Lower lobe of right lung (tissue), 2 donors: ENCODE measurements around the gene PAAF1. TPM values are rescaled to one million over a fixed set of nuclear protein-coding genes. Genes with fewer than 3 reads are reported as not detected.

Experiments
- ATAC-seq, 2 donors: fragments of 200-7000 bp; cut with Tn5 transposase; one replicate each; pipeline ENCODE4 v1.9.1; 2020 to 2022; ENCODE audit warnings: mild to moderate bottlenecking in 2 of 2, moderate library complexity in 2 of 2
- DNase-seq: peaks from one replicate; pipeline ENCODE4 v3.0.0-alpha.2; 2020
- H3K27ac ChIP-seq: fragments of 200-600 bp; one replicate; pipeline ENCODE4 v1.8.0; 2022
- H3K27me3 ChIP-seq: fragments of 200-600 bp; one replicate; pipeline ENCODE4 v1.8.0; 2022; ENCODE audit warnings: low read depth
- H3K36me3 ChIP-seq: fragments of 200-600 bp; one replicate; pipeline ENCODE4 v1.8.0; 2022; ENCODE audit warnings: mild to moderate bottlenecking
- H3K4me1 ChIP-seq: fragments of 200-600 bp; one replicate; pipeline ENCODE4 v1.8.0; 2022
- H3K4me3 ChIP-seq: fragments of 200-600 bp; one replicate; pipeline ENCODE4 v1.8.0; 2022; ENCODE audit warnings: mild to moderate bottlenecking
- H3K9me3 ChIP-seq: fragments of 200-600 bp; one replicate; pipeline ENCODE4 v1.8.0; 2022
- CTCF ChIP-seq: fragments of 200-600 bp; IDR thresholded peaks from one replicate; pipeline ENCODE4 v1.8.0; 2022; ENCODE audit warnings: antibody characterized with exemption, mild to moderate bottlenecking
- intact Hi-C: fragments of 100-400 bp; cut with DNase I; formaldehyde crosslinking; loops from one replicate; pipeline ENCODE4 v1.11.0; 2022
- total RNA-seq: library from RNA; stranded (reverse); fragmentation: NEBNext Ultra II Directional; extraction: Animal tissue kit (Norgen Biotek cat#: 25700); gene quantifications from one replicate; pipeline ENCODE4 v1.2.1, GENCODE V29; 2021
- donor health status: DM: no; HTN: yes; CAD: no; lungs with severe emphysema.

PAAF1 gene
- total RNA-seq, 1 donor from 2014 or later: 15.2 TPM

- no peak for TF ChIP-seq CTCF
- H3K27ac ChIP-seq: no peak overlapping the region
- ATAC-seq: no peak
- intact Hi-C loops: no loop called here
- DNase-seq: no peak
- H3K27me3 ChIP-seq: no peaks in the 10 kb centered on the region
- no peaks in the 10 kb centered on the region for H3K9me3 ChIP-seq
- H3K4me1 ChIP-seq: no peaks in the 10 kb centered on the region
- peaks cover 35% of the 10 kb centered on the region for H3K36me3 ChIP-seq
- no peak overlapping the region for H3K4me3 ChIP-seq
Observed at GRCh38 chr11:73883856-73884255, 7.1 kb downstream of the PAAF1 start.

GRCh38 chr11:73888244-73888643 lies 11.4 kb downstream of the PAAF1 start:
- ATAC-seq: peak in 1 of 2 donors; percentile 44
- H3K4me1 ChIP-seq: no peaks in the 10 kb centered on the region
- H3K36me3 ChIP-seq: peaks cover 73% of the 10 kb centered on the region
- no peaks in the 10 kb centered on the region for H3K27me3 ChIP-seq
- no peak for TF ChIP-seq CTCF
- intact Hi-C loops: no loop called here
- DNase-seq: no peak
- no peak overlapping the region for H3K27ac ChIP-seq
- H3K9me3 ChIP-seq: no peaks in the 10 kb centered on the region
- no peak overlapping the region for H3K4me3 ChIP-seq

- Histone ChIP-seq H3K4me3 (no peak overlapping the region), H3K27me3 (no peaks in the 10 kb centered on the region), H3K36me3 (peaks cover 73% of the 10 kb centered on the region), H3K4me1 (no peaks in the 10 kb centered on the region), H3K9me3 (no peaks in the 10 kb centered on the region), H3K27ac (no peak overlapping the region)
- DNase-seq (no peak), ATAC-seq (no peak)
- no peak for TF ChIP-seq CTCF
- intact Hi-C loops: no loop called here
Observed at GRCh38 chr11:73889019-73889418, 12.2 kb downstream of the PAAF1 start.

- no peak for ATAC-seq
- H3K36me3 ChIP-seq: peaks cover 70% of the 10 kb centered on the region
- intact Hi-C loops: no loop called here
Observed at GRCh38 chr11:73889536-73889935, 12.7 kb downstream of the PAAF1 start.

GRCh38 chr11:73893041-73893440 lies 16.2 kb downstream of the PAAF1 start:
- H3K4me3 ChIP-seq: no peak overlapping the region
- no peaks in the 10 kb centered on the region for H3K4me1 ChIP-seq
- ATAC-seq (no peak), DNase-seq (no peak)
- H3K27me3 ChIP-seq: no peaks in the 10 kb centered on the region
- peaks cover 60% of the 10 kb centered on the region for H3K36me3 ChIP-seq
- H3K27ac ChIP-seq: no peak overlapping the region
- TF ChIP-seq CTCF: no peak
- no peaks in the 10 kb centered on the region for H3K9me3 ChIP-seq
- intact Hi-C loops: no loop called here

More at GRCh38 chr11:73889536-73889935, 12.7 kb downstream of the PAAF1 start:
- no peak for TF ChIP-seq CTCF
- no peaks in the 10 kb centered on the region for H3K9me3 ChIP-seq
- DNase-seq: no peak
- H3K4me1 ChIP-seq: no peaks in the 10 kb centered on the region
- no peaks in the 10 kb centered on the region for H3K27me3 ChIP-seq
- H3K27ac ChIP-seq: no peak overlapping the region
- H3K4me3 ChIP-seq: no peak overlapping the region
